Ectodermal cell (in vitro differentiated cells): ENCODE data around the gene ARF6. TPM values are rescaled to one million over a fixed set of nuclear protein-coding genes. Genes with fewer than 3 reads are reported as not detected.

Source experiments
- H3K27ac ChIP-seq: 2 replicates; pipeline ENCODE4 v1.7.0; 2013; ENCODE audit warnings: mild to moderate bottlenecking, low read depth, low read length; ENCODE audit not compliant: insufficient read depth, poor library complexity, severe bottlenecking
- H3K27me3 ChIP-seq: 2 replicates; pipeline ENCODE4 v1.7.0; 2013; ENCODE audit warnings: mild to moderate bottlenecking, low read length; ENCODE audit not compliant: insufficient read depth, control insufficient read depth, poor library complexity, severe bottlenecking
- H3K36me3 ChIP-seq: one replicate; pipeline ENCODE4 v1.7.0; 2013; ENCODE audit warnings: low read length; ENCODE audit not compliant: control insufficient read depth, insufficient read depth
- H3K4me1 ChIP-seq: one replicate; pipeline ENCODE4 v1.7.0; 2013; ENCODE audit warnings: low read length; ENCODE audit not compliant: control insufficient read depth, insufficient read depth
- H3K4me3 ChIP-seq: 2 replicates; pipeline ENCODE4 v1.7.0; 2013; ENCODE audit warnings: low read depth, low read length, control low read depth; ENCODE audit not compliant: insufficient read depth
- H3K9me3 ChIP-seq: 2 replicates; pipeline ENCODE4 v1.7.0; 2013; ENCODE audit warnings: mild to moderate bottlenecking, low read length, moderate library complexity; ENCODE audit not compliant: control insufficient read depth
- WGBS, 2 experiments: methylation state at CpG; one replicate each; pipeline ENCODE4 v1.1.7; 2013; ENCODE audit warnings: missing lambda C conversion rate in 2 of 2; 5-methylcytosine and 5-hydroxymethylcytosine counted together
- polyA plus RNA-seq, 4 experiments: library from polyadenylated mRNA; stranded (reverse); fragments of 50-300 nt; gene quantifications; one replicate each; pipeline ENCODE4 v1.2.3, GENCODE V29; 2013

ARF6 gene
- polyA plus RNA-seq (2013, experiment 1 of 4), result 58.3 TPM
- 62.3 TPM for polyA plus RNA-seq (2013, experiment 2 of 4)
- 43.1 TPM for polyA plus RNA-seq (2013, experiment 3 of 4)
- 42.4 TPM for polyA plus RNA-seq (2013, experiment 4 of 4)

DNA sequence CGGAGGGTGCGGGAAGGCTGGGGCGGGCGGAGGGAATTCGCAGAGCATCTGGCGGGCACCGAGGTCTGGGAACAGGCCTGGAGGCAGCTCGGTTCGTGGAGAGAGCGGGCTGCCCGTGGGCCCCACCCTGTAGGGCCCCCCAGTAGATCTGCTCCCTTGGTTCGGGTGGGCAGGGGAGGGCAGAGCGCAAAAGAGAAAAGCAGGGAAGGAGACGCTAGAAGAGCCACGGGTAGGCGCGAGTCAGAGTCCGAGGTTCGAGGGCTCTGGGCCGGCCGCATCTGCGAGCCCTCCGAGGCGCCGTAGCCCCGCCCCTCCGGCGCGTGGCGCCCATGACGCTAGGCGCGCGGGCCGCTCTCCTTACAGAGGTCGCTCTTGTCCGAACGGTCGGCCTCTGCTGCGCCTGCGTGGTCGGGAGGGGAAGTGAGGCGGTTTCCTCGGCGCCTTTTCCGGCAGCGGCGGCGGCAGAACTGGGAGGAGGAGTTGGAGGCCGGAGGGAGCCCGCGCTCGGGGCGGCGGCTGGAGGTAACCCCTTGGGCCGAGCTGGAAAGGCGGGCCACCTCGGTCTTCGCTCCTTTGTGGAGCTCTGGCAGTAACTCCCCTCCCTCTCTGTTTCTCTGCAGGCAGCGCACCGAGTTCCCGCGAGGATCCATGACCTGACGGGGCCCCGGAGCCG is at the start of gene ARF6:
TSS of gene ARF6 (plus strand) at position 447 of the 673 bp plus-strand sequence. CDS start 655 bp downstream, outside the sequence.
- 0% methylated on average over 66 of the region's 66 CpGs for WGBS, 2 experiments
- H3K9me3 ChIP-seq, result no peaks in the 10 kb centered on the region
- H3K27me3 ChIP-seq, result no peaks in the 10 kb centered on the region
- H3K36me3 ChIP-seq, result no peaks in the 10 kb centered on the region
- peak within 1 kb of the TSS; percentile 90 for H3K27ac ChIP-seq
- peak within 1 kb of the TSS; percentile 91 for H3K4me3 ChIP-seq
- peaks cover 10% of the 10 kb centered on the region for H3K4me1 ChIP-seq

GRCh38 chr14:49849213-49849847 is 43.6 kb upstream of the ARF6 start:
- no peak overlapping the region for H3K4me3 ChIP-seq
- H3K9me3 ChIP-seq, result no peaks in the 10 kb centered on the region
- H3K27ac ChIP-seq, result no peak overlapping the region
- peaks cover 3% of the 10 kb centered on the region for H3K4me1 ChIP-seq
- H3K36me3 ChIP-seq, result peaks cover 19% of the 10 kb centered on the region
- 86 to 100% methylated on average over 1 of the region's 1 CpG for WGBS, 2 experiments
- H3K27me3 ChIP-seq, result no peaks in the 10 kb centered on the region

DNA sequence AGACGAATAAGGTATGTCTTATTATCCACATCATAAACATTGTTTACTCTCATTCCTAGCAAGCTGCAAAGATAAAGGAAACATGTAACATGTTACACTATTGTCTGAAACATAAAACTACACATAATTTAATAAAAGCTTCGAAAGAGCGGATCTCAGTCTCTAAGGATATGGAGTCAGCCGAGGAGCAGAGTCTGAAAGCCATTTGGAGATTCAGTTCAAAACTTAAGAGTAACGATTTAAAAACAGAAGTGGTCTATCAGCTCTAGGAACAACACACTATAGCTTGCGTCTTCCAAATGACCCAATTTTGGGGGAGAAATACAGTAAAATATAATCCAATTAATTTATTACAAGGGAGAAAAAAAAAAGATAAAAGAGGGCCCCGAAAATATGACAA is 41.1 kb upstream of the ARF6 start:
- no peak overlapping the region for H3K27ac ChIP-seq
- H3K9me3 ChIP-seq, result no peaks in the 10 kb centered on the region
- H3K27me3 ChIP-seq, result no peaks in the 10 kb centered on the region
- H3K36me3 ChIP-seq, result peaks cover 4% of the 10 kb centered on the region
- peak overlapping the region; percentile 55 for H3K4me3 ChIP-seq
- 18 to 36% methylated on average over 4 to 6 of the region's 7 CpGs for WGBS, 2 experiments
- peaks cover 3% of the 10 kb centered on the region for H3K4me1 ChIP-seq

DNA sequence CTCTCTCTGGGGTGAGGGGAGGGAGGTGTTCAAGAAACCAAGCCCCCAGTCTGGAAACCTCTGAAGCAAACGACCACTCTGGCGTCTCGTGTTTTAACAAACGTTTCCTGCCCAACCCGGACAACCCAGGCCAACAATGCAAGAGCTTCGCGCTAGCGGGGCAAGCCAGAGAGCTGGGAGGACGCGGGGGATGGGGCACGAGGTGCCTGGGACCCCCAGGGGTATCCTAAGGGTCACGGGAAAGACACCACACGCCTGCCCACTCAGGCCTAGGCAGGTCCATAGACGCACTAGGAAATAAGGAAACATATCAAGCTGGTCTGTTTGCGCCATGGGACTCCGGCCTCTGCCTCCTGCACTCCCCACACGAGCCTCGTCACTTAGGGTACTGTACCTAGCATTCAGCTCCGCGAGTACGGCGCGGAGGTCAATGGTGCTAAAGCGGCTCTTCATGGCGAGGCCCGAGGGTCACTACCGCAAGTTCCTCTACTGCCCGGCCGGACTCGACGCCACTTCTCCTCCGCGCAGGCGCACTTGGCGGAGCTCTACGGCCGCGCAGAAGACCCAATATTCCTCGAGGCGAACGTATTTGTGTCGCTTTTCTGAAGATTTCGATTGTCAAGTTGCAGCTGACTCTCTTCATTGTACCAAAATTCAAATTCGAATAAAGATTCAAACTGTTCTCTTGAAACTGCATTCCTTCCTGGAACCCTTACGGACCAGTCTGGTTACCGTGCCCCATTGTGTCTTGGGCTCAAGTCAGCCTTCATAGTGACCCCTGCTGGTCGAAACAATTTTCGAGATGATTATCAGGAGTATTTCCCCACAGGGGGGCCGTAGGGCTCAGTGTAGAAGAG is 40.4 kb upstream of the ARF6 start, which contains the start of gene NEMF:
TSS of gene NEMF (minus strand) at position 488 of the 857 bp plus-strand sequence. CDS start at position 453, 35 bp downstream.
- Histone ChIP-seq H3K27me3 (no peaks in the 10 kb centered on the region), H3K4me1 (peaks cover 3% of the 10 kb centered on the region), H3K27ac (peak within 1 kb of the TSS; percentile 58), H3K4me3 (peak within 1 kb of the TSS; percentile 55), H3K36me3 (peaks cover 4% of the 10 kb centered on the region), H3K9me3 (no peaks in the 10 kb centered on the region)
- WGBS, 2 experiments, result 0% methylated on average over 49 of the region's 49 CpGs

GRCh38 chr14:49853158-49853477 is 39.8 kb upstream of the ARF6 start:
- Histone ChIP-seq H3K36me3 (peaks cover 4% of the 10 kb centered on the region), H3K4me1 (peaks cover 3% of the 10 kb centered on the region), H3K4me3 (peak overlapping the region; percentile 55), H3K9me3 (no peaks in the 10 kb centered on the region), H3K27me3 (no peaks in the 10 kb centered on the region), H3K27ac (no peak overlapping the region)
- WGBS, 2 experiments, result 10 to 12% methylated on average over 14 of the region's 14 CpGs

- WGBS, 2 experiments, result 40 to 44% methylated on average over 23 to 25 of the region's 27 CpGs
- Histone ChIP-seq H3K9me3 (no peaks in the 10 kb centered on the region), H3K27me3 (no peaks in the 10 kb centered on the region), H3K4me1 (peaks cover 3% of the 10 kb centered on the region), H3K36me3 (peaks cover 4% of the 10 kb centered on the region), H3K27ac (no peak overlapping the region), H3K4me3 (no peak overlapping the region)
Measured at GRCh38 chr14:49853572-49854375, 39.1 kb upstream of the ARF6 start.

DNA sequence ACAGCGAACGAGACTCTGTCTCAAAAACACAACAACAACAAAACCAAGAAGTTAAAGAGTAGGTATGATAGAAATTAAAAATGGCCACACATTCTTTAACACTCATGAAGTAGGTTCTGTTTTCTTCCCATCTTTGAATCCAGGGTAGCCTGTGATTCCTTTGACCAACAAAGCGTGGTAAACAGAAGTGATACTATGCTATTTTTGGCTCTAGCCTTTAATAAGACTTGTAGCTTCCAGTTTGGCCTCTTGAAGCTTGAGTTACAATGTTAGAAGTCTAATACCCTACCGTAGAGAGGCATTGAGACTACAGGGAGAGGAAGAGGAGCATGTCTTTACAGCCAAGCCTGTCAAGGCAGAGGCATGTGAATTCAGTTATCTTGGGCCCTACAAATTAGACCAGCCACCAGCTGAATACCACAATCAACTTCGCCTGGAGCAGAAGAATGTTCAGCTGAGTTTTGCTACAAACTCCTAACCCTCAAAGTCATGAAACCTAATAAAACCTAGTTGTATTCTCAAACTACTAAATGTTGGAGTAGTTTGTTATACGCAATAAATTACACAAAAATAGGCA is 35.4 kb upstream of the ARF6 start:
- Histone ChIP-seq H3K27me3 (no peaks in the 10 kb centered on the region), H3K4me3 (no peak overlapping the region), H3K27ac (no peak overlapping the region), H3K36me3 (no peaks in the 10 kb centered on the region), H3K4me1 (no peaks in the 10 kb centered on the region), H3K9me3 (no peaks in the 10 kb centered on the region)
- WGBS, 2 experiments, result 92 to 98% methylated on average over 3 to 6 of the region's 6 CpGs

DNA sequence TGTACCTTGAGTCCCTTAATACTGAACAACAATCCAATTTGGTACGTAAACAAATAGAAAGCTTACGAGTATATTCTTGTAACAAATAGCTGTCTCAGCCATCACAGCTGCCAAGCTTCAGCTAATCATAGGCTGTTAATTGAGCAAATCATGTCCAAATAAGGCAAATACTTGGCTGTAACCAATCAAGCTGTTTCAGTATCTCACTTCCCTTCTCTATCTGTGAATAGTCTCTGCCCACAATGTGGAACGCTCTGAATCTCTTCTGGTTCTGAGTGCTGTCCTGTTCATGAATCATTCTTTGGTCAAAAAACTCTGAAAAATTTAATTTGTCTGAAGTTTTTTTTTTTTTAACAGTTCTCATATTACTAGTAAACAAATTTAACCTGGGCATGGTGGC is 34.5 kb upstream of the ARF6 start:
- Histone ChIP-seq H3K36me3 (no peaks in the 10 kb centered on the region), H3K9me3 (no peaks in the 10 kb centered on the region), H3K4me3 (no peak overlapping the region), H3K4me1 (no peaks in the 10 kb centered on the region), H3K27me3 (no peaks in the 10 kb centered on the region), H3K27ac (no peak overlapping the region)
- 94 to 96% methylated on average over 3 of the region's 3 CpGs for WGBS, 2 experiments

DNA sequence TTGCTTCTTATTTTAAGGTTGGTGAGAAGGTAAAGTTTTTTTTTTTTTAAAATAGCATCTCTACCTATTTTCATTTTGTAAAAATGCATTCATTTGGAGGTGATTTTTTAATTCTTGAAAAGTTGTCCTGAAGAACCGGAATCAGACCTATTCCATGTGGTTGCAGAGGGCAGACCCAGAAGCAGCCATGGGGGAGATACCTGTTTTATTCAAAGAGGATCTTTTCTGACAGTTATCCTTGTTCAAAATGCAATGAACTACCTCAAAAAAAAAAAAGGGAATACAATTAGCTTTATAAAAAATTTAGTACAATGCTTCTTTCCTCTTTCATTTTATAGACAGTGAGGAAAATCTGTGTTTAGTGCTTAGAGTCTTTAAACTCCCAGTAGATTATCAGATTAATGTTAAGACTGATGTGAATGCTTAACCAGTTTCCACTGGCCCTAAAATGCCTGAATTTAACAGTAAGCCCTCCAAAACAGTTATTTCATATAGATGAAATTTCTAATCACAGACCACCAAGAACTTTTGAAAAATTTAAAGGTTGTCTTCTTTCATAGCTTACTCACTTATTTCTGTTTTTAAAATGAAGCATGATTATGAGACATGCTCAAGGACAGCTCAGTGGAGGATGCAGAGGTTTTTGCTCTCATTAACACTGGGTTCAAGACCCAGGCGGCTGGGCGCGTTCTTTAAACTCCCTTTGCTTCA is 31.7 kb upstream of the ARF6 start:
- Histone ChIP-seq H3K9me3 (no peaks in the 10 kb centered on the region), H3K36me3 (no peaks in the 10 kb centered on the region), H3K4me1 (no peaks in the 10 kb centered on the region), H3K27me3 (no peaks in the 10 kb centered on the region), H3K4me3 (peak overlapping the region; percentile 64), H3K27ac (peak overlapping the region; percentile 97)
- whole genome bisulfite sequencing, 2 experiments, result 28 to 29% methylated on average over 4 of the region's 4 CpGs
